Measurements from ENCODE around the gene REX1BD. TPM values are rescaled to one million over a fixed set of nuclear protein-coding genes. Genes with fewer than 3 reads are reported as not detected.

Gene REX1BD
- total and polyA plus RNA-seq, 2 of the 4 experiments (the other 2 are of a cell fraction), result 14.2 to 44.6 TPM

- H3K4me1 ChIP-seq (ENCODE audit: control insufficient read depth, insufficient read depth, low read length), result 0 out of 2 replicates have a peak, but pooled peaks cover 2% of the 10 kb centered on the region
- CTCF ChIA-PET, result no interaction called here
Observed at GRCh38 chr19:18596752-18597157, 8.2 kb downstream of the REX1BD start.

More at GRCh38 chr19:18596752-18597157, 8.2 kb downstream of the REX1BD start:
- POLR2A ChIA-PET (ENCODE audit: unreplicated experiment), result no interaction called here
- no peak overlapping the region for H3K56ac ChIP-seq (ENCODE audit: extremely low read depth, insufficient read depth, low read length)
- no peaks in the 10 kb centered on the region; the same call in 1 of the 2 replicates for H3K27me3 ChIP-seq (ENCODE audit: control insufficient read depth, insufficient read depth, low read length)
- no peak overlapping the region for H2AK5ac ChIP-seq (ENCODE audit: low read depth, low read length)
- no peak overlapping the region for H3K18ac ChIP-seq (ENCODE audit: low read depth, low read length)
- H4K91ac ChIP-seq (ENCODE audit: insufficient read depth, low read depth, low read length), result no peak overlapping the region
- no peak overlapping the region for H3K4me2 ChIP-seq (ENCODE audit: low read depth, low read length)
- H3K9ac ChIP-seq (ENCODE audit: low read depth, low read length), result no peak overlapping the region
- no peak for DNase-seq
- no peak overlapping the region for H3K14ac ChIP-seq (replicated peaks; ENCODE audit: low read depth, low read length)
- no peak overlapping the region for H4K5ac ChIP-seq (ENCODE audit: low read depth, low read length)
- TF ChIP-seq POLR2A (IDR thresholded peaks at IDR 0.05; ENCODE audit: low read depth, low read length) (no peak), FOS (IDR thresholded peaks at IDR 0.05; ENCODE audit: low read depth, low read length) (no peak), CEBPB (IDR thresholded peaks at IDR 0.05; ENCODE audit: low read depth, low read length) (no peak), MAFK (IDR thresholded peaks at IDR 0.05; ENCODE audit: low read depth, low read length) (no peak), RFX5 (IDR thresholded peaks at IDR 0.05; ENCODE audit: low read depth, low read length) (no peak), MAZ (IDR thresholded peaks at IDR 0.05; ENCODE audit: borderline replicate concordance, low read depth, low read length) (no peak), RCOR1 (IDR thresholded peaks at IDR 0.05; ENCODE audit: insufficient replicate concordance, low read length) (no peak), MXI1 (IDR thresholded peaks at IDR 0.05; ENCODE audit: borderline replicate concordance, low read depth, low read length) (no peak), RAD21 (IDR thresholded peaks at IDR 0.05; ENCODE audit: low read length) (no peak), BHLHE40 (IDR thresholded peaks at IDR 0.05; ENCODE audit: low read depth, low read length) (no peak), CHD1 (IDR thresholded peaks at IDR 0.05; ENCODE audit: low read depth, low read length) (no peak), NFE2L2 (IDR thresholded peaks at IDR 0.05; ENCODE audit: low read depth, low read length) (no peak), USF2 (IDR thresholded peaks at IDR 0.05; ENCODE audit: low read depth, low read length) (no peak), CTCF (conservative IDR thresholded peaks at IDR 0.05; ENCODE audit: low read depth, low read length) (no peak), SMC3 (IDR thresholded peaks at IDR 0.05; ENCODE audit: low read depth, low read length) (no peak), ELK1 (IDR thresholded peaks at IDR 0.05; ENCODE audit: borderline replicate concordance, low read depth, low read length) (no peak)
- H3K27ac ChIP-seq (ENCODE audit: insufficient read depth, low read length), result no peak overlapping the region
- no peaks in the 10 kb centered on the region for H3K79me1 ChIP-seq (ENCODE audit: low read depth in 1 of 2, low read length in 2 of 2)
- H3K23ac ChIP-seq (ENCODE audit: low read depth, low read length), result no peak overlapping the region
- BruUV-seq (replicated peaks), result no TSS peak
- no CpG with 5 or more reads among the region's 21 CpGs for WGBS, 2 experiments (ENCODE audit: extremely low coverage in 2 of 2, insufficient read length in 1 of 2)
- H3K4me3 ChIP-seq (ENCODE audit: insufficient read depth, low read depth, low read length), result no peak overlapping the region
- H3K36me3 ChIP-seq (ENCODE audit: control insufficient read depth, insufficient read depth, low read length), result no peaks in the 10 kb centered on the region
- H2BK120ac ChIP-seq (ENCODE audit: low read depth, low read length), result no peak overlapping the region
- no peak for ATAC-seq (ENCODE audit: low read depth)
- H2BK20ac ChIP-seq (ENCODE audit: low read depth, low read length), result no peak overlapping the region
- H2BK15ac ChIP-seq (ENCODE audit: low read depth, low read length), result no peak overlapping the region
- dilution Hi-C loops (cut with HindIII; ENCODE audit: low sequenced_read_pairs, unreplicated experiment) (no loop called here), in situ Hi-C loops (cut with MboI; ENCODE audit: low sequenced_read_pairs) (no loop called here), intact Hi-C loops (cut with micrococcal nuclease) (no loop called here)
- H2AK9ac ChIP-seq (replicated peaks; ENCODE audit: low read depth, low read length, poor library complexity), result peak overlapping the region; percentile 42
- no peak overlapping the region for H4K8ac ChIP-seq (ENCODE audit: low read depth in 2 of 2, low read length in 2 of 2)
- H2AFZ ChIP-seq (replicated peaks; ENCODE audit: low read length, poor library complexity), result no peak overlapping the region
- peaks cover 4% of the 10 kb centered on the region for H4K20me1 ChIP-seq (ENCODE audit: insufficient read depth, low read length)
- no peaks in the 10 kb centered on the region for H3K9me1 ChIP-seq (ENCODE audit: insufficient read depth, low read length)
- no peak overlapping the region for H2BK5ac ChIP-seq (ENCODE audit: low read depth, low read length, poor library complexity, severe bottlenecking)
- H3K9me3 ChIP-seq (ENCODE audit: control insufficient read depth, insufficient read depth, low read length), result no peaks in the 10 kb centered on the region
- no peak overlapping the region for H3K4ac ChIP-seq (ENCODE audit: low read depth, low read length)

All from IMR-90 (cell line).